Left ventricle myocardium inferior (tissue), 1 donor: ENCODE data around the gene JAKMIP1. TPM values are rescaled to one million over a fixed set of nuclear protein-coding genes. Genes with fewer than 3 reads are reported as not detected.

Experiments
- DNase-seq: peaks from one replicate; pipeline ENCODE4 v3.0.0-alpha.2; 2020
- H3K27ac ChIP-seq: fragments of 200-600 bp; replicated peaks from 2 replicates; pipeline ENCODE4 v1.8.0; 2021
- H3K27me3 ChIP-seq: fragments of 200-600 bp; 2 replicates; pipeline ENCODE4 v1.8.0; 2021; ENCODE audit warnings: low read depth
- H3K36me3 ChIP-seq: fragments of 200-600 bp; 2 replicates; pipeline ENCODE4 v1.8.0; 2021
- H3K4me1 ChIP-seq: fragments of 200-600 bp; 2 replicates; pipeline ENCODE4 v1.8.0; 2021
- H3K4me3 ChIP-seq: fragments of 200-600 bp; 2 replicates; pipeline ENCODE4 v1.8.0; 2021; ENCODE audit warnings: mild to moderate bottlenecking, moderate library complexity
- H3K9me3 ChIP-seq: fragments of 200-600 bp; replicated peaks from 2 replicates; pipeline ENCODE4 v1.8.0; 2021
- intact Hi-C: fragments of 100-400 bp; cut with micrococcal nuclease; formaldehyde crosslinking; loops from one replicate; pipeline ENCODE4 v1.11.0; 2022
- total RNA-seq: library from RNA; stranded (reverse); fragmentation: NEBNext Ultra II Directional; extraction: Animal tissue kit (Norgen Biotek cat#: 25700); gene quantifications from one replicate; pipeline ENCODE4 v1.2.1, GENCODE V29; 2021
- TF ChIP-seq, protein P1 (sequence below): fragments of 200-600 bp; IDR thresholded peaks from 2 replicates; pipeline ENCODE4 v1.8.0; 2021; ENCODE audit warnings: antibody characterized with exemption, mild to moderate bottlenecking, borderline replicate concordance
- donor health status: DM: no; HTN: yes; CAD: no; lungs with severe emphysema.

JAKMIP1 gene
- total RNA-seq, 1 donor from 2014 or later, result not detected

DNA sequence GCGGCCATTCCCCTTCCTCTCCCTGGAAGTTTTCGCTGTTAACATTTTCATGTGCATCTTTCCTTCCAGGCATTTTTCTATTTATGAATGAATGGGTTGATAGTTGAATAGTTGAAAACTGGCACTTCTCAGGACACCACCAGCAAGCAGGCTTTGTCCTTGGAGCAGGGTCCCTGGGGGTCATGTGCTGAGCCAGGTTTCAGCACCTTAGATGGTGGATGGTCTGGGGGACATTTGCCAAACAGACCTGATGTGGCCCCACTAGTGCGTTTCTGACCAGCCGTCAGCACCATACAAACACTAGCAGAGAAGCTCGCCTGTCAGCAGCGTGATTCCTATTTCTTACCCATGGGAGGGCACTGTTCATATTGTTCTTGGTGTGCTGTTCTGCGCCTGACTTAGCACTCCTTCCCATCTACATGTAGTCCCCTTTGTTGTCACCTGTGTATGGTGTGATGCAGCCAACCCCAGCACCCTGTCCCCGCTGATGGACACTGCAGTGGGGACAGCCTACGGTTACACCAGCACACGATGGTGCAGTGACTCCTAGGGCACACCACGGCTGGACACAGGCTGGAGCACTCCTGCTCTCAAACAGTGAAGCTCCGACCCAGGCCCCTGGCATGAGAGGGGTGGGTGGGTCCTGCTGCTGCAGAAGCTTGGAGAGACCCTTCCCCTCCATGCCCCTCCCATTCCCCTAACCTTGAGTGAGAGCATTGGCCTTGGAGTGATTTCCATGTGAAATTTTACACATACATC, 42.1 kb upstream of the JAKMIP1 start:
- intact Hi-C loops, result no loop called here
- DNase-seq, result no peak
- peaks cover 89% of the 10 kb centered on the region for H3K27me3 ChIP-seq

DNA sequence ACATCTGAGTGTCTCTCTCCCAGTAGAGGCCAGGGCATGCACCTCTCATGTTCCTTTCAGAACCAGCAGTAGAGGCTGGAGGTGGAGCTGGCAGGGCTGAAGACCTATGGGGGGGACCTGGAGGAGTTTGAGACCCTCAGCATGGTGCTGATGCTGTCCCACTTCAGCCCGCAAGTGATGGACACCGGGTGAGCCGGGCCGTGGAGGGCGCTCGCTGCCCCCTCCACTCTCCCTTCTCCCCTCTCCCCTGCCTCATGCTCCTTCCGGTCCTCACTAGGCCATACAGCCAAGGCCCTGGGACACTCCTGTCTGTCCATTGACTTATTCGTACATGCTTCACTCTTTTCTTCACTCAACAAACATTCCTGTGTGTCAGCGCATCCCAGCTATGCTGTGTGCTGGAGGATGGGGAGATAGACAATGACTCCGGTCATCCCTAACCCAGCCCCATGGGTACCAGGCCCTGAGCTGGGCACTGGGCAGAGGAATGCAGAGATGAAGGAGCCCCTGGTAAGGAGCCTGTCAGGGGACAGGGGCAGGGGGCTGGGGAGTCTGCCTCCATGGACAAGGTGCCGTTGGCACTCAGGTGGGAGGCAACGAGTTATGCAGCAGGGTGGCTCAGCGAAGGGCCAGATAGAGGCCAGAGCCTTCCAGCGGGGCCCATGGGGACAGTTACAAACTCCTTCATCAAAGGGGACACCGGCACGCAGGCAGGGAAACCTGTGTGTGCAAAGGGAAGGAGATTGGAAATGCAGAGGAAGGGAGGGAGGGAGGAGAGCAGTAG, 40.9 kb upstream of the JAKMIP1 start:
- H3K36me3 ChIP-seq, result no peaks in the 10 kb centered on the region
- H3K27me3 ChIP-seq, result peaks cover 88% of the 10 kb centered on the region
- no peak overlapping the region for H3K4me3 ChIP-seq
- TF ChIP-seq, protein P1, sequence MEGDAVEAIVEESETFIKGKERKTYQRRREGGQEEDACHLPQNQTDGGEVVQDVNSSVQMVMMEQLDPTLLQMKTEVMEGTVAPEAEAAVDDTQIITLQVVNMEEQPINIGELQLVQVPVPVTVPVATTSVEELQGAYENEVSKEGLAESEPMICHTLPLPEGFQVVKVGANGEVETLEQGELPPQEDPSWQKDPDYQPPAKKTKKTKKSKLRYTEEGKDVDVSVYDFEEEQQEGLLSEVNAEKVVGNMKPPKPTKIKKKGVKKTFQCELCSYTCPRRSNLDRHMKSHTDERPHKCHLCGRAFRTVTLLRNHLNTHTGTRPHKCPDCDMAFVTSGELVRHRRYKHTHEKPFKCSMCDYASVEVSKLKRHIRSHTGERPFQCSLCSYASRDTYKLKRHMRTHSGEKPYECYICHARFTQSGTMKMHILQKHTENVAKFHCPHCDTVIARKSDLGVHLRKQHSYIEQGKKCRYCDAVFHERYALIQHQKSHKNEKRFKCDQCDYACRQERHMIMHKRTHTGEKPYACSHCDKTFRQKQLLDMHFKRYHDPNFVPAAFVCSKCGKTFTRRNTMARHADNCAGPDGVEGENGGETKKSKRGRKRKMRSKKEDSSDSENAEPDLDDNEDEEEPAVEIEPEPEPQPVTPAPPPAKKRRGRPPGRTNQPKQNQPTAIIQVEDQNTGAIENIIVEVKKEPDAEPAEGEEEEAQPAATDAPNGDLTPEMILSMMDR, result no peak
- peaks cover 11% of the 10 kb centered on the region for H3K4me1 ChIP-seq
- intact Hi-C loops, result no loop called here
- no peak for DNase-seq
- H3K9me3 ChIP-seq, result peaks cover 11% of the 10 kb centered on the region
- H3K27ac ChIP-seq, result no peak overlapping the region

More for the DNA sequence above, 42.1 kb upstream of the JAKMIP1 start:
- H3K9me3 ChIP-seq, result peaks cover 11% of the 10 kb centered on the region
- H3K36me3 ChIP-seq, result no peaks in the 10 kb centered on the region
- no peak overlapping the region for H3K27ac ChIP-seq
- peaks cover 11% of the 10 kb centered on the region for H3K4me1 ChIP-seq
- TF ChIP-seq, protein P1, result no peak
- H3K4me3 ChIP-seq, result no peak overlapping the region

DNA sequence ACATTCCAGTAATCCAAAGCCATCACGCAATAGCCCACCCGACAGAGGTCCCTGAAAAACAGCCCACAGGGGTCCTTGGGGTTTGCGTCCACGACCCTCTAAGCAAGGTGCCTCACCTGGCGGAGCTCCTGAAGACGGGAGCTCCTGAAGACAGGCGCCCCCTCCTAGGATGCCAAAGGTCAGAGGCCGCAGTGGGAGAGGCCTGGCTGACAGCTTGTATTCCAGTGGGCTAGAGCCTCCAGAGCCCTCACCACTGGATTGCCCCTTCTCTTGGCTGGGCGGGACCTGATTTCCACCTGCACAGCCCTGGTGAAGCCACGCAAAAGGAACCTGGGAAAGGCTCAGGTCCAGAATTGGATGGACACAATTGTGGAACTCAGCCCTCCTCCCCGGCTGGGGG, 39.6 kb upstream of the JAKMIP1 start:
- H3K27ac ChIP-seq, result no peak overlapping the region
- peaks cover 88% of the 10 kb centered on the region for H3K27me3 ChIP-seq
- TF ChIP-seq, protein P1, result no peak
- no peaks in the 10 kb centered on the region for H3K36me3 ChIP-seq
- H3K4me1 ChIP-seq, result peaks cover under 1% of the 10 kb centered on the region
- intact Hi-C loops, result no loop called here
- H3K4me3 ChIP-seq, result no peak overlapping the region
- peaks cover 10% of the 10 kb centered on the region for H3K9me3 ChIP-seq
- DNase-seq, result no peak

DNA sequence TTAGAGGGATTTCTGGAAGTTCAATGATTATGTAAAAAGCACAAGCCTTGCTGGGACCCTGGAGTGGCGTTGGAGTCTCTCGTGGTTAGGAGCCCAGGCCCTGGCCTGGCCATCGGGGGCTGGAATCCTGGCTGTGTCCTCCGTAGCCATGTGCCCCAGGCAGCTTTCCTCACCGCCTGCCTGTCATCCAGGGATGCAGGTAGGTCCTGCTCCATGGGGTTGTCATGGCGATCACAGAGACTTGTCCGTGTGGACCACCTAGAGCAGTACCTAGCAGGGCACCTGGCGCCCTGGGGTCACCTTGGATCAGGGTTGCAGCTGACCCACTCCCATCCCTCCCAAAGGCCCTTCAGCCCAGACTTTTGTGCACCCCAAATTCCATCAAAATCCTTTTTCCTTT, 39.1 kb upstream of the JAKMIP1 start:
- H3K27me3 ChIP-seq, result peaks cover 86% of the 10 kb centered on the region
- H3K27ac ChIP-seq, result no peak overlapping the region
- peaks cover 5% of the 10 kb centered on the region for H3K9me3 ChIP-seq
- H3K4me1 ChIP-seq, result no peaks in the 10 kb centered on the region
- intact Hi-C loops, result no loop called here
- no peaks in the 10 kb centered on the region for H3K36me3 ChIP-seq
- DNase-seq, result no peak
- TF ChIP-seq, protein P1, result no peak
- no peak overlapping the region for H3K4me3 ChIP-seq

DNA sequence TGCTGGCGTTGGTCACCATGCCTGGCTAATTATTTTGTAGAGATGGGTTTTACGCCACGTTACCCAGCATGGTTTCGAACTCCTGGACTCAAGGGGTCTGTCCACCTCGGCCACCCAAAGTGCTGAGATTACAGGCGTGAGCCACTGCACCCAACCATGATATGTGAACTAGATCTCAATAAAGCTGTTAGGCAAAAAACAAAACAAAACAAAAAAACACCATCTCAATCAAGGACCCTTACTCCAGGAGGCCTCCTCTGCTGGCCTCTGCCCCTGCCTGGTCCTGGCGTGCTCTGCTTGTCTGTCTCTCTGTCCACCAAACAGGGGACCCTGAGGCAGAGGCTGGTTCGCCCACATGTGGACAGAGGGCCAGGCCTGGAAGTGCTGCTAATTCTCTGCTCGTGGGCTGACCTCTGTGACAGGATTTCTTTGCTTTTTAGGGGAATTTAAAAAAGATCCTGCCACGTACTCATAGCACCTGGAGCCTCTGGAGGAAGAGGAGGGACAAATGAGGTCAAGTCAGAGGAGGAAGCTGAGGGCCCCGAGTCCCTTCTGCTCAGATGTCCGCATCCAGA, 36.6 kb upstream of the JAKMIP1 start:
- no peak overlapping the region for H3K4me3 ChIP-seq
- H3K27me3 ChIP-seq, result peaks cover 71% of the 10 kb centered on the region
- intact Hi-C loops, result no loop called here
- H3K27ac ChIP-seq, result no peak overlapping the region
- H3K36me3 ChIP-seq, result no peaks in the 10 kb centered on the region
- TF ChIP-seq, protein P1, result no peak
- no peaks in the 10 kb centered on the region for H3K4me1 ChIP-seq
- no peaks in the 10 kb centered on the region for H3K9me3 ChIP-seq
- no peak for DNase-seq
